Memory B cell (primary cell): ENCODE results near the gene LAMC2.

Experiments
- ATAC-seq: fragments of 150-1000 bp; cut with Tn5 transposase; 2 replicates; pipeline ENCODE4 v1.10.0; 2021; ENCODE audit warnings: low read depth, mild to moderate bottlenecking, moderate library complexity
- DNase-seq, 2 donors: peaks; one replicate each; pipeline ENCODE4 v3.0.0; 2022; ENCODE audit warnings: low spot score in 2 of 2
- H3K27ac Mint-ChIP-seq: one replicate; pipeline ENCODE4 v1.8.0; 2022; ENCODE audit warnings: mild to moderate bottlenecking, moderate library complexity, mixed read lengths
- H3K27me3 Mint-ChIP-seq: one replicate; pipeline ENCODE4 v1.8.0; 2022; ENCODE audit warnings: mixed read lengths
- H3K36me3 Mint-ChIP-seq: one replicate; pipeline ENCODE4 v1.8.0; 2022; ENCODE audit warnings: mild to moderate bottlenecking, mixed read lengths
- H3K4me1 Mint-ChIP-seq: one replicate; pipeline ENCODE4 v1.8.0; 2022; ENCODE audit warnings: mixed read lengths
- H3K4me3 Mint-ChIP-seq: one replicate; pipeline ENCODE4 v1.8.0; 2022; ENCODE audit warnings: mild to moderate bottlenecking, moderate library complexity, mixed read lengths
- H3K9me3 Mint-ChIP-seq: one replicate; pipeline ENCODE4 v1.8.0; 2022; ENCODE audit warnings: mixed read lengths

LAMC2 gene

DNA sequence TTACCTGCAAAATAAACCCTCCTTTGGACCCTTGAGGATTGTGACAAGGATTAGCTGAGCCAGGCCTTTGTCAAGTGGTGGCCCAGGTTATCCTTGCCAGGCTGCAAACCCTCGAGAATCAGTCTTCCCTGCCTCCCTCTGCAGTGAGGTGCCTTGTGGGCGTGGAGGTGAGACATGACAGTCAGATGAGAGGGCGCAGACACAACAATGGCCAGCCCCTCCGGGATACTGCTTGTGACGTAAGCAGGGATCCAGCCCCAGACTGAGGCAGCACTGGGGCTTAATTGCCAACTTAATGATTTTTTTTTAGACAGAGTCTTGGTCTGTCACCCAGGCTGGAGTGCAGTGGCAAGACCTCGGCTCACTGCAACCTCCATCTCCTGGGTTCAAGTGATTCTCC lies 104.6 kb downstream of the LAMC2 start:
- peaks cover 6% of the 10 kb centered on the region for H3K27me3 Mint-ChIP-seq
- ATAC-seq (no peak), DNase-seq (no peak)
- H3K4me3 Mint-ChIP-seq, result no peak overlapping the region
- H3K9me3 Mint-ChIP-seq, result no peaks in the 10 kb centered on the region
- H3K36me3 Mint-ChIP-seq, result no peaks in the 10 kb centered on the region
- H3K4me1 Mint-ChIP-seq, result no peaks in the 10 kb centered on the region
- no peak overlapping the region for H3K27ac Mint-ChIP-seq

DNA sequence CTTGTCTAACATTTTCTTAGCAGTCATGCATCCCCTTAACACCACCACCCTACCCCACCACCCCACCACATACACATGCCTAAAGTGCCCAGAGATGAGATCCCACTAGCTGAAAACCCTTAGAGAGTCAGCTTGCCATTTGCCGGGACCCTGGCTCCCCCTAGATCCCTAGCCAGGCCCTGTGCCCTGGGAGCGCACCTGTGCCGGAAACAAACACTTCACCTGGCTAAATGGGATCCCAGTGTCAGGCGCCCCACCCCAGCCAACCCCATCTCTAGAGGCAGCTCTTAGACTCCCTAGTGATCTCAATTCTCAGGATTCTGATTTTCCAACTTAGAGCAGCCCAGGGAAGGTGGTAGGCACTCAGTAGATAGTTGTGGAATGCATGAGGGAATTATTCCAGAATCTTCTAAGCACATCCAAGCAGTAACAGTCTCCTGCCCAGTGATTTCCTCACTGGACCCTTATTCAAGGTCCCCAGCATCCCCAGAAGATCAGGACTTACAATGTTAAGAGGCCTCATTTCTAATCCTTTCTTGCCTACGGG lies 105.2 kb downstream of the LAMC2 start:
- Mint-ChIP-seq H3K9me3 (no peaks in the 10 kb centered on the region), H3K27ac (no peak overlapping the region), H3K27me3 (peaks cover 6% of the 10 kb centered on the region), H3K4me1 (no peaks in the 10 kb centered on the region), H3K4me3 (no peak overlapping the region), H3K36me3 (no peaks in the 10 kb centered on the region)
- ATAC-seq (no peak), DNase-seq (no peak)

- H3K4me3 Mint-ChIP-seq, result no peak overlapping the region
- H3K9me3 Mint-ChIP-seq, result no peaks in the 10 kb centered on the region
- H3K27me3 Mint-ChIP-seq, result peaks cover 7% of the 10 kb centered on the region
- no peak for DNase-seq
- H3K36me3 Mint-ChIP-seq, result no peaks in the 10 kb centered on the region
- no peaks in the 10 kb centered on the region for H3K4me1 Mint-ChIP-seq
- H3K27ac Mint-ChIP-seq, result no peak overlapping the region
- no peak for ATAC-seq
These were observed 105.9 kb downstream of the LAMC2 start for GRCh38 chr1:183291802-183292514.

DNA sequence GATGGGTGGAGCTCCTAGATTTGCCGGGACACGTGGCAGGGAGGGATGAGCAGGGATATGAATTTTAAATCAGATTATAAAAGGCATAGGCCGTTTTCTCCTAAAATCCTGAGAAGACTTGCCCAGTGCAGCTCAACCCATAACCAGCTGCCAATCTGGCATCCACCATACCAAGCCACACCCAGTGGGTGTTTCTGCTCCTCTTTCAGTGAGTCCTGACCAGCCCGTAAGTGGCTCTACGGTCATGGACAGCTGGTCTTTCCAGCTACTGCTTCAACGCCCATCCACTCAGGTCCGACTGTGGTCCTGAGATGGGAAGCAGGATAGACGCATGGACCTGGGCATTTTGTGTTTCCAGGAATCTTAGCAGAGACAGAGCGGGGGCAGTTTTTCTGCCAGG lies 107.2 kb downstream of the LAMC2 start:
- peaks cover 9% of the 10 kb centered on the region for H3K27me3 Mint-ChIP-seq
- H3K4me3 Mint-ChIP-seq, result no peak overlapping the region
- ATAC-seq, result no peak
- no peaks in the 10 kb centered on the region for H3K36me3 Mint-ChIP-seq
- DNase-seq, result no peak
- no peaks in the 10 kb centered on the region for H3K4me1 Mint-ChIP-seq
- H3K9me3 Mint-ChIP-seq, result no peaks in the 10 kb centered on the region
- no peak overlapping the region for H3K27ac Mint-ChIP-seq

- no peaks in the 10 kb centered on the region for H3K36me3 Mint-ChIP-seq
- no peak for DNase-seq
- no peak overlapping the region for H3K4me3 Mint-ChIP-seq
- no peak overlapping the region for H3K27ac Mint-ChIP-seq
- peaks cover 11% of the 10 kb centered on the region for H3K27me3 Mint-ChIP-seq
- no peak for ATAC-seq
- no peaks in the 10 kb centered on the region for H3K9me3 Mint-ChIP-seq
- H3K4me1 Mint-ChIP-seq, result no peaks in the 10 kb centered on the region
These were observed 107.8 kb downstream of the LAMC2 start for GRCh38 chr1:183293876-183294275.
